GM12878 (cell line): ENCODE results near the gene UST. TPM values are rescaled to one million over a fixed set of nuclear protein-coding genes. Genes with fewer than 3 reads are reported as not detected.

Experiments
- ATAC-seq: fragments of 200-7000 bp; cut with Tn5 transposase; 3 replicates; pipeline ENCODE4 v1.9.1; 2020; ENCODE audit warnings: mild to moderate bottlenecking, moderate library complexity
- BruUV-seq: library from RNA; stranded (reverse); fragments of 400-500 nt; replicated peaks from 2 replicates; lab custom pipeline; 2021; lab: Mats Ljungman, UMichigan
- CTCF ChIA-PET: fragments of 300-600 bp; sonication (Branson Sonifier 250); formaldehyde crosslinking; extraction: SDS; loops from one replicate; lab custom pipeline; 2021; ENCODE audit warnings: inconsistent platforms; lab: Yijun Ruan, JAX
- POLR2A ChIA-PET: fragments of 350-600 bp; formaldehyde crosslinking; extraction: SDS; loops from one replicate; lab custom pipeline; 2021; ENCODE audit warnings: inconsistent platforms; lab: Charles Lee
- RAD21 ChIA-PET: fragments of 300-600 bp; sonication (Branson Sonifier 250); formaldehyde crosslinking; loops from one replicate; lab custom pipeline; 2023; ENCODE audit warnings: antibody characterized with exemption; ENCODE audit not compliant: unreplicated experiment; lab: Charles Lee
- SMC1A ChIA-PET: fragments of 300-600 bp; sonication (Branson Sonifier 250); formaldehyde crosslinking; loops from one replicate; lab custom pipeline; 2023; ENCODE audit not compliant: unreplicated experiment, uncharacterized antibody; lab: Charles Lee
- DNase-seq: peaks from one replicate; pipeline ENCODE4 v3.0.0-alpha.2; 2011; ENCODE audit warnings: low read depth, low spot score
- FAIRE-seq: peaks from 3 replicates; lab custom pipeline; 2011; peaks lifted over from hg19 to GRCh38; lab: Jason Lieb, UNC
- H2AFZ ChIP-seq: 2 replicates; pipeline ENCODE4 v1.6.0; 2011; ENCODE audit warnings: low read depth, low read length, control low read depth; ENCODE audit not compliant: control insufficient read depth
- H3K27ac ChIP-seq: 2 replicates; pipeline ENCODE4 v1.5.1; 2011; ENCODE audit warnings: control low read depth; ENCODE audit not compliant: control insufficient read depth, insufficient read depth
- H3K27me3 ChIP-seq, 2 experiments: replicated peaks in 1 of 2; 2 replicates each; pipeline versions ENCODE4 v1.6.0 to v1.6.1; 2011; ENCODE audit warnings: low read length in 1 of 2; ENCODE audit not compliant: control insufficient read depth in 2 of 2, insufficient read depth in 2 of 2
- H3K36me3 ChIP-seq, 2 experiments: 2 replicates each; pipeline ENCODE4 v1.5.1; 2011; ENCODE audit warnings: low read length in 1 of 2; ENCODE audit not compliant: control insufficient read depth in 2 of 2, insufficient read depth in 2 of 2
- H3K4me1 ChIP-seq: 2 replicates; pipeline ENCODE4 v1.6.1; 2011; ENCODE audit warnings: mild to moderate bottlenecking, low read length, moderate library complexity, mixed read lengths; ENCODE audit not compliant: control insufficient read depth, insufficient read depth
- H3K4me2 ChIP-seq: 2 replicates; pipeline ENCODE4 v1.6.0; 2011; ENCODE audit warnings: control low read depth; ENCODE audit not compliant: control insufficient read depth, insufficient read depth
- H3K4me3 ChIP-seq: fragments of 200-600 bp; sonication (generic); 2 replicates; pipeline ENCODE4 v1.5.1; 2016
- H3K79me2 ChIP-seq: 2 replicates; pipeline ENCODE4 v1.6.0; 2011; ENCODE audit warnings: low read length; ENCODE audit not compliant: control insufficient read depth, insufficient read depth
- H3K9ac ChIP-seq: 2 replicates; pipeline ENCODE4 v1.8.0; 2011; ENCODE audit warnings: low read length, control low read depth, mixed read lengths; ENCODE audit not compliant: control insufficient read depth, insufficient read depth
- H3K9me3 ChIP-seq: replicated peaks from 3 replicates; pipeline ENCODE4 v1.5.1; 2011; ENCODE audit warnings: mild to moderate bottlenecking, low read length; ENCODE audit not compliant: control insufficient read depth, insufficient read depth
- H4K20me1 ChIP-seq: 2 replicates; pipeline ENCODE4 v1.6.0; 2011; ENCODE audit not compliant: control insufficient read depth, insufficient read depth
- PAX5 ChIP-seq: IDR thresholded peaks from 2 replicates; pipeline ENCODE4 v1.6.1; 2011; ENCODE audit warnings: low read depth, low read length, borderline replicate concordance
- SIN3A ChIP-seq: IDR thresholded peaks from 2 replicates; pipeline ENCODE4 v1.6.1; 2012; ENCODE audit warnings: low read depth, low read length, improper control_type of control experiment
- YY1 ChIP-seq: IDR thresholded peaks from 2 replicates; pipeline ENCODE4 v1.6.1; 2011; ENCODE audit warnings: low read depth, mild to moderate bottlenecking, low read length
- WGBS: methylation state at CpG from one replicate; pipeline ENCODE4 v1.1.6; 2016; ENCODE audit warnings: low lambda C conversion rate; ENCODE audit not compliant: insufficient replicate concordance, insufficient coverage; ENCODE audit errors: missing lambda C conversion rate; 5-methylcytosine and 5-hydroxymethylcytosine counted together
- in situ Hi-C: fragments of 300-500 bp; cut with MboI; formaldehyde crosslinking; loops from 9 replicates; pipeline ENCODE4 v1.14.3; 2018; ENCODE audit warnings: mixed read lengths
- intact Hi-C: fragments of 100-400 bp; cut with micrococcal nuclease; formaldehyde crosslinking; loops from one replicate; pipeline ENCODE4 v1.14.2; 2022; ENCODE audit not compliant: unreplicated experiment
- polyA plus RNA-seq, 11 experiments: library from polyadenylated mRNA; depleted of rRNA in 4 of 11; unstranded in 6 of 11; stranded (reverse) in 5 of 11; fragments of >200 nt; fragmentation: Nextera tagmentation in 4 of 11; fragmentation: Illumina TruSeq in 1 of 11; extraction: Ambion mirVana in 4 of 11; extraction: Trizol in 1 of 11; gene quantifications; 1 replicate in 1 of 11; 2 replicates in 10 of 11; pipeline versions ENCODE4 v1.2.1 to v1.2.3, GENCODE V29; 2011 to 2016; ENCODE audit warnings: inconsistent platforms in 2 of 11, missing spikeins in 2 of 11, low read depth in 1 of 11
- total RNA-seq, 4 experiments: library from RNA; depleted of rRNA in 3 of 4; stranded (reverse); fragments of >200 nt in 3 of 4; fragmentation: Illumina TruSeq in 1 of 4; extraction: Trizol in 1 of 4; gene quantifications; 2 replicates each; pipeline versions ENCODE4 v1.2.1 to v1.2.3, GENCODE V29; 2013 to 2021
- TF ChIP-seq, protein P1 (sequence below): fragments of 450-650 bp; IDR thresholded peaks from 2 replicates; pipeline ENCODE4 v1.6.1; 2016; ENCODE audit warnings: mild to moderate bottlenecking
- TF ChIP-seq, protein P2 (sequence below): fragments of 150-350 bp; IDR thresholded peaks from 2 replicates; pipeline ENCODE4 v1.6.1; 2016; ENCODE audit warnings: low read depth, low read length
- TF ChIP-seq, protein P3 (sequence below): fragments of 450-650 bp; IDR thresholded peaks from 2 replicates; pipeline ENCODE4 v1.6.1; 2017; ENCODE audit warnings: mild to moderate bottlenecking, moderate library complexity
- TF ChIP-seq, protein P4 (sequence below): fragments of 450-650 bp; IDR thresholded peaks from 2 replicates; pipeline ENCODE4 v1.6.1; 2016; ENCODE audit warnings: mild to moderate bottlenecking, moderate library complexity, borderline replicate concordance

UST gene
- total and polyA plus RNA-seq, 10 of the 15 experiments (the other 5 are each of a cell fraction or from before 2014, with no cell fraction given): 0.74 to 43.3 (median 2.2) TPM

DNA sequence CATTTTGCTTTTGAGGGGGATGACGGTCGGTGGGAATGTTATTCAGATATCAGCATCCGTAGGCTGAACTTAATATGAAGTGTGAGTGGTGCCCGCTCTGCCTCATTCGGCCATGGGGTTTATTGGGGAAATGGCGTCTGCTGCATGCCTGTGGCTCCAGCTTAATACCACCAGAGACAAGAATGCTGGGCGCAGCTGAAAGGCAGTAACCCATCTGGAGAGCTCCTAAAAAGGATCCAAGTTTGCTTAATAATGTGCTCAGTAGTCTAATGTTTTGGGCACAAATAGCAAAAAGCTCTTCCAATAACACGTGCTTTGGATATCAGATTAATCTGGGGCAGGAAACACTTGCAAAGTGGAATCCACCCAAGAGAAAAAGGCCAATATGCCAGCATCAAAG is 297.7 kb downstream of the UST start:
- TF ChIP-seq, protein P1, sequence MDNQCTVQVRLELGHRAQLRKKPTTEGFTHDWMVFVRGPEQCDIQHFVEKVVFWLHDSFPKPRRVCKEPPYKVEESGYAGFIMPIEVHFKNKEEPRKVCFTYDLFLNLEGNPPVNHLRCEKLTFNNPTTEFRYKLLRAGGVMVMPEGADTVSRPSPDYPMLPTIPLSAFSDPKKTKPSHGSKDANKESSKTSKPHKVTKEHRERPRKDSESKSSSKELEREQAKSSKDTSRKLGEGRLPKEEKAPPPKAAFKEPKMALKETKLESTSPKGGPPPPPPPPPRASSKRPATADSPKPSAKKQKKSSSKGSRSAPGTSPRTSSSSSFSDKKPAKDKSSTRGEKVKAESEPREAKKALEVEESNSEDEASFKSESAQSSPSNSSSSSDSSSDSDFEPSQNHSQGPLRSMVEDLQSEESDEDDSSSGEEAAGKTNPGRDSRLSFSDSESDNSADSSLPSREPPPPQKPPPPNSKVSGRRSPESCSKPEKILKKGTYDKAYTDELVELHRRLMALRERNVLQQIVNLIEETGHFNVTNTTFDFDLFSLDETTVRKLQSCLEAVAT: peak; percentile 98
- TF ChIP-seq YY1 (no peak), SIN3A (no peak), PAX5 (no peak)
- TF ChIP-seq, protein P2, sequence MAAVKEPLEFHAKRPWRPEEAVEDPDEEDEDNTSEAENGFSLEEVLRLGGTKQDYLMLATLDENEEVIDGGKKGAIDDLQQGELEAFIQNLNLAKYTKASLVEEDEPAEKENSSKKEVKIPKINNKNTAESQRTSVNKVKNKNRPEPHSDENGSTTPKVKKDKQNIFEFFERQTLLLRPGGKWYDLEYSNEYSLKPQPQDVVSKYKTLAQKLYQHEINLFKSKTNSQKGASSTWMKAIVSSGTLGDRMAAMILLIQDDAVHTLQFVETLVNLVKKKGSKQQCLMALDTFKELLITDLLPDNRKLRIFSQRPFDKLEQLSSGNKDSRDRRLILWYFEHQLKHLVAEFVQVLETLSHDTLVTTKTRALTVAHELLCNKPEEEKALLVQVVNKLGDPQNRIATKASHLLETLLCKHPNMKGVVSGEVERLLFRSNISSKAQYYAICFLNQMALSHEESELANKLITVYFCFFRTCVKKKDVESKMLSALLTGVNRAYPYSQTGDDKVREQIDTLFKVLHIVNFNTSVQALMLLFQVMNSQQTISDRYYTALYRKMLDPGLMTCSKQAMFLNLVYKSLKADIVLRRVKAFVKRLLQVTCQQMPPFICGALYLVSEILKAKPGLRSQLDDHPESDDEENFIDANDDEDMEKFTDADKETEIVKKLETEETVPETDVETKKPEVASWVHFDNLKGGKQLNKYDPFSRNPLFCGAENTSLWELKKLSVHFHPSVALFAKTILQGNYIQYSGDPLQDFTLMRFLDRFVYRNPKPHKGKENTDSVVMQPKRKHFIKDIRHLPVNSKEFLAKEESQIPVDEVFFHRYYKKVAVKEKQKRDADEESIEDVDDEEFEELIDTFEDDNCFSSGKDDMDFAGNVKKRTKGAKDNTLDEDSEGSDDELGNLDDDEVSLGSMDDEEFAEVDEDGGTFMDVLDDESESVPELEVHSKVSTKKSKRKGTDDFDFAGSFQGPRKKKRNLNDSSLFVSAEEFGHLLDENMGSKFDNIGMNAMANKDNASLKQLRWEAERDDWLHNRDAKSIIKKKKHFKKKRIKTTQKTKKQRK: no peak
- TF ChIP-seq, protein P3, sequence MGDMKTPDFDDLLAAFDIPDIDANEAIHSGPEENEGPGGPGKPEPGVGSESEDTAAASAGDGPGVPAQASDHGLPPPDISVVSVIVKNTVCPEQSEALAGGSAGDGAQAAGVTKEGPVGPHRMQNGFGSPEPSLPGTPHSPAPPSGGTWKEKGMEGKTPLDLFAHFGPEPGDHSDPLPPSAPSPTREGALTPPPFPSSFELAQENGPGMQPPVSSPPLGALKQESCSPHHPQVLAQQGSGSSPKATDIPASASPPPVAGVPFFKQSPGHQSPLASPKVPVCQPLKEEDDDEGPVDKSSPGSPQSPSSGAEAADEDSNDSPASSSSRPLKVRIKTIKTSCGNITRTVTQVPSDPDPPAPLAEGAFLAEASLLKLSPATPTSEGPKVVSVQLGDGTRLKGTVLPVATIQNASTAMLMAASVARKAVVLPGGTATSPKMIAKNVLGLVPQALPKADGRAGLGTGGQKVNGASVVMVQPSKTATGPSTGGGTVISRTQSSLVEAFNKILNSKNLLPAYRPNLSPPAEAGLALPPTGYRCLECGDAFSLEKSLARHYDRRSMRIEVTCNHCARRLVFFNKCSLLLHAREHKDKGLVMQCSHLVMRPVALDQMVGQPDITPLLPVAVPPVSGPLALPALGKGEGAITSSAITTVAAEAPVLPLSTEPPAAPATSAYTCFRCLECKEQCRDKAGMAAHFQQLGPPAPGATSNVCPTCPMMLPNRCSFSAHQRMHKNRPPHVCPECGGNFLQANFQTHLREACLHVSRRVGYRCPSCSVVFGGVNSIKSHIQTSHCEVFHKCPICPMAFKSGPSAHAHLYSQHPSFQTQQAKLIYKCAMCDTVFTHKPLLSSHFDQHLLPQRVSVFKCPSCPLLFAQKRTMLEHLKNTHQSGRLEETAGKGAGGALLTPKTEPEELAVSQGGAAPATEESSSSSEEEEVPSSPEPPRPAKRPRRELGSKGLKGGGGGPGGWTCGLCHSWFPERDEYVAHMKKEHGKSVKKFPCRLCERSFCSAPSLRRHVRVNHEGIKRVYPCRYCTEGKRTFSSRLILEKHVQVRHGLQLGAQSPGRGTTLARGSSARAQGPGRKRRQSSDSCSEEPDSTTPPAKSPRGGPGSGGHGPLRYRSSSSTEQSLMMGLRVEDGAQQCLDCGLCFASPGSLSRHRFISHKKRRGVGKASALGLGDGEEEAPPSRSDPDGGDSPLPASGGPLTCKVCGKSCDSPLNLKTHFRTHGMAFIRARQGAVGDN: peak; percentile 40; the same call in 1 of the 2 replicates
- TF ChIP-seq, protein P4, sequence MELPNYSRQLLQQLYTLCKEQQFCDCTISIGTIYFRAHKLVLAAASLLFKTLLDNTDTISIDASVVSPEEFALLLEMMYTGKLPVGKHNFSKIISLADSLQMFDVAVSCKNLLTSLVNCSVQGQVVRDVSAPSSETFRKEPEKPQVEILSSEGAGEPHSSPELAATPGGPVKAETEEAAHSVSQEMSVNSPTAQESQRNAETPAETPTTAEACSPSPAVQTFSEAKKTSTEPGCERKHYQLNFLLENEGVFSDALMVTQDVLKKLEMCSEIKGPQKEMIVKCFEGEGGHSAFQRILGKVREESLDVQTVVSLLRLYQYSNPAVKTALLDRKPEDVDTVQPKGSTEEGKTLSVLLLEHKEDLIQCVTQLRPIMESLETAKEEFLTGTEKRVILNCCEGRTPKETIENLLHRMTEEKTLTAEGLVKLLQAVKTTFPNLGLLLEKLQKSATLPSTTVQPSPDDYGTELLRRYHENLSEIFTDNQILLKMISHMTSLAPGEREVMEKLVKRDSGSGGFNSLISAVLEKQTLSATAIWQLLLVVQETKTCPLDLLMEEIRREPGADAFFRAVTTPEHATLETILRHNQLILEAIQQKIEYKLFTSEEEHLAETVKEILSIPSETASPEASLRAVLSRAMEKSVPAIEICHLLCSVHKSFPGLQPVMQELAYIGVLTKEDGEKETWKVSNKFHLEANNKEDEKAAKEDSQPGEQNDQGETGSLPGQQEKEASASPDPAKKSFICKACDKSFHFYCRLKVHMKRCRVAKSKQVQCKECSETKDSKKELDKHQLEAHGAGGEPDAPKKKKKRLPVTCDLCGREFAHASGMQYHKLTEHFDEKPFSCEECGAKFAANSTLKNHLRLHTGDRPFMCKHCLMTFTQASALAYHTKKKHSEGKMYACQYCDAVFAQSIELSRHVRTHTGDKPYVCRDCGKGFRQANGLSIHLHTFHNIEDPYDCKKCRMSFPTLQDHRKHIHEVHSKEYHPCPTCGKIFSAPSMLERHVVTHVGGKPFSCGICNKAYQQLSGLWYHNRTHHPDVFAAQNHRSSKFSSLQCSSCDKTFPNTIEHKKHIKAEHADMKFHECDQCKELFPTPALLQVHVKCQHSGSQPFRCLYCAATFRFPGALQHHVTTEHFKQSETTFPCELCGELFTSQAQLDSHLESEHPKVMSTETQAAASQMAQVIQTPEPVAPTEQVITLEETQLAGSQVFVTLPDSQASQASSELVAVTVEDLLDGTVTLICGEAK: peak; percentile 20; the same call in 1 of the 2 replicates
- WGBS: 96% methylated on average over 8 of the region's 8 CpGs
- H3K79me2 ChIP-seq: no peaks in the 10 kb centered on the region; the same call in 1 of the 2 replicates
- intact Hi-C loops: no loop called here
- H3K36me3 ChIP-seq: no peaks in the 10 kb centered on the region
- ATAC-seq: no peak
- no peak overlapping the region; the same call in 1 of the 2 replicates for H3K27ac ChIP-seq
- DNase-seq: no peak
- no peak overlapping the region for H3K9ac ChIP-seq
- peak overlapping the region; percentile 53; the same call in 1 of the 2 replicates for H3K4me2 ChIP-seq
- POLR2A ChIA-PET: interaction anchor here (1.0 to 10.3 kb wide), 6 partner anchors 12 to 278 kb away, joined by 3 to 298 read pairs (median 7); no protein-coding TSS in a partner anchor
- SMC1A ChIA-PET: interaction anchor here (0.9 to 26.9 kb wide), 16 partner anchors 8 to 473 kb away, joined by 3 to 1060 read pairs (median 9); no protein-coding TSS in a partner anchor
- in situ Hi-C loops: no loop called here
- CTCF ChIA-PET: interaction anchor here (0.7 to 10.9 kb wide), 19 partner anchors 8 to 472 kb away, joined by 3 to 228 read pairs (median 7); no protein-coding TSS in a partner anchor
- RAD21 ChIA-PET: interaction anchor here (0.8 to 10.1 kb wide), 15 partner anchors 13 to 429 kb away, joined by 3 to 379 read pairs (median 5); no protein-coding TSS in a partner anchor
- H2AFZ ChIP-seq: no peak overlapping the region
- peaks cover 46% of the 10 kb centered on the region for H3K4me1 ChIP-seq
- BruUV-seq: no TSS peak
- H3K27me3 ChIP-seq: no peaks in the 10 kb centered on the region
- no peak for FAIRE-seq
- no peaks in the 10 kb centered on the region for H4K20me1 ChIP-seq
- H3K9me3 ChIP-seq: no peaks in the 10 kb centered on the region; the same call in 2 of the 3 replicates
- H3K4me3 ChIP-seq: no peak overlapping the region
